NCI-H1694 (cell line): Measurements from ENCODE around the gene C9orf85.
"Not testable (repeated sequence)": the region's sequence is repeated elsewhere in the genome, so short reads cannot be mapped to it uniquely, and the experiment has no call there.

Experiments used
- DNase-seq: peaks from one replicate; lab custom pipeline; 2025; lab: John Stamatoyannopoulos, UW

The C9orf85 gene

GRCh38 chr9:71911061-71911907 lies at the start of gene C9orf85, which contains the start of gene ABHD17B:
Gene C9orf85, plus strand, starts transcription at chr9:71911639. Its CDS starts 96 bp downstream, at chr9:71911735.
Gene ABHD17B, minus strand, starts transcription at chr9:71911193. Its CDS starts 36,113 bp downstream, at chr9:71875080.
- peak; percentile 97 for DNase-seq

- no peak for DNase-seq
Measured at GRCh38 chr9:71863631-71864030, 47.8 kb upstream of the C9orf85 start.

- DNase-seq, result no peak
Measured at GRCh38 chr9:71875345-71875744, 36.1 kb upstream of the C9orf85 start.

GRCh38 chr9:71876106-71876505 lies 35.3 kb upstream of the C9orf85 start:
- no peak for DNase-seq

- no peak for DNase-seq
Measured at GRCh38 chr9:71876829-71877228, 34.6 kb upstream of the C9orf85 start.

- no peak for DNase-seq
Measured at GRCh38 chr9:71878327-71879274, 32.8 kb upstream of the C9orf85 start.

- DNase-seq, result no peak
Measured at GRCh38 chr9:71879644-71880174, 31.7 kb upstream of the C9orf85 start.

- DNase-seq, result no peak
Measured at GRCh38 chr9:71884005-71884404, 27.4 kb upstream of the C9orf85 start.

- DNase-seq, result no peak
Measured at GRCh38 chr9:71885467-71885866, 26.0 kb upstream of the C9orf85 start.

- DNase-seq, result no peak
Measured at GRCh38 chr9:71886015-71886414, 25.4 kb upstream of the C9orf85 start.

- no peak for DNase-seq
Measured at GRCh38 chr9:71886541-71886940, 24.9 kb upstream of the C9orf85 start.

- DNase-seq, result no peak
Measured at GRCh38 chr9:71887362-71887761, 24.1 kb upstream of the C9orf85 start.

GRCh38 chr9:71890042-71890679 lies 21.3 kb upstream of the C9orf85 start:
- no peak for DNase-seq

GRCh38 chr9:71891557-71892189 lies 19.8 kb upstream of the C9orf85 start:
- DNase-seq, result no peak

- DNase-seq, result no peak
Measured at GRCh38 chr9:71895117-71895516, 16.3 kb upstream of the C9orf85 start.

GRCh38 chr9:71895955-71896354 lies 15.5 kb upstream of the C9orf85 start:
- DNase-seq, result no peak

GRCh38 chr9:71896761-71897160 lies 14.7 kb upstream of the C9orf85 start:
- DNase-seq, result no peak

GRCh38 chr9:71897577-71897976 lies 13.9 kb upstream of the C9orf85 start:
- no peak for DNase-seq

GRCh38 chr9:71898756-71899155 lies 12.7 kb upstream of the C9orf85 start:
- DNase-seq, result not testable (repeated sequence)

- DNase-seq, result no peak
Measured at GRCh38 chr9:71901695-71902597, 9.5 kb upstream of the C9orf85 start.
